Pulmonary artery endothelial cell (primary cell): Measurements from ENCODE around the gene TRIO. TPM values are rescaled to one million over a fixed set of nuclear protein-coding genes. Genes with fewer than 3 reads are reported as not detected.
"Not testable (repeated sequence)": the region's sequence is repeated elsewhere in the genome, so short reads cannot be mapped to it uniquely, and the experiment has no call there.

Experiments
- DNase-seq: peaks from one replicate; pipeline ENCODE4 v3.0.0-alpha.2; 2011; ENCODE audit warnings: low read depth, low spot score
- total RNA-seq: library from RNA; depleted of rRNA; stranded (reverse); fragments of >200 nt; gene quantifications from 2 replicates; pipeline ENCODE4 v1.2.3, GENCODE V29; 2014

TRIO gene
- 144 and 194 TPM in 2 replicates for total RNA-seq

DNA sequence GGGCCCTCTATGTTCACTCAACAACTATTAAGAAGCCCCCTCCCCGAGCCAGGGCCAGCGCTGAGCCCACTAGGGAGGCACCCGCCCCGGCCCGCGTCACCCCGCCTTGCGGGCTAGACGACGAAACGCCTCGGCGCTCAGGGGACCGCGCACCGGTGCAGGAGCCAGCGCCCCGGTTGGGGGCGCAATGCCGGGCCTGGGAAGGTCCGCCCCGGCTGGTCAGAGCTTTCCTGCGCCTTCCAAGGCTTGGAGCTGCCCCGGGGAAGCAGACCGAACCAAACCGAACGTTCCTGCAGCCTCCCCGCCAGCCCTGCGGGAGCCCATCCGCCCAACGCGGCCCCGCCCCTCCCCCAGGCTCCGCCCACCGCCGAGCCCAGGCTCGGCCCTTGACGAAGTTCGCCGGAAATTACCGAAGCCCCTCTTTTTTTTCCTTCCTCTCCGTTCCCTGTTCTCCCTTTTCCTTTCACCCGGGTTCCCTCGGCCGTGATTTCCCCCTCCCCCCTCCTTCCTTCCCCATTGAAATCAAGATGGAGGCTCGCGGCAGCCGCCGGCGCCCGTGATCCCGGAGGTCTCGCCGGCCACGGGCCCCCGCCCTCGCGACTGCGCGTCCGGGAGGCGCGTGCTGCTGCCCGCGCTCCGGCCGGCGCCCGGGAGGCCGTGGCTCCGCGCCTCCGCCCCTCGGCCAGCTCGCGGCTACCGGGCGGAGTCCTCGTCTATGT lies at the start of gene TRIO:
Gene TRIO (plus strand): TSS at position 516 of the 719 bp plus-strand sequence. CDS start 384 bp downstream, outside the sequence.
- peak; percentile 66 for DNase-seq

DNA sequence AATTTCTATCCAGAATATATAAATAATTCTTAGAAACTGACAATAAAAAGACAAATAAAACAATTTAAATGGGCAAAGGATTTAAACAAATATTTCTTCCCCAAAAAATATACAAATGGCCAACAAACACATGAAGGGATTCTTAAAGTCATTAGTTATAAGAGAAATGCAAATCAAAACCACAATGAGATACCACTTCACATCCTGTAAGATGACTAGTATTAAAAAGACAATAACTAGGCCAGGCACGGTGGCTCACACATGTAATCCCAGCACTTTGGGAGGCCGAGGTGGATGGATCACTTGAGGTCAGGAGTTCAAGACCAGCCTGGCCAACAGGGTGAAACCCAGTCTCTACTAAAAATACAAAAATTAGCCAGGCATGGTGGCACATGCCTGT lies 45.8 kb upstream of the TRIO start:
- DNase-seq = not testable (repeated sequence)

DNA sequence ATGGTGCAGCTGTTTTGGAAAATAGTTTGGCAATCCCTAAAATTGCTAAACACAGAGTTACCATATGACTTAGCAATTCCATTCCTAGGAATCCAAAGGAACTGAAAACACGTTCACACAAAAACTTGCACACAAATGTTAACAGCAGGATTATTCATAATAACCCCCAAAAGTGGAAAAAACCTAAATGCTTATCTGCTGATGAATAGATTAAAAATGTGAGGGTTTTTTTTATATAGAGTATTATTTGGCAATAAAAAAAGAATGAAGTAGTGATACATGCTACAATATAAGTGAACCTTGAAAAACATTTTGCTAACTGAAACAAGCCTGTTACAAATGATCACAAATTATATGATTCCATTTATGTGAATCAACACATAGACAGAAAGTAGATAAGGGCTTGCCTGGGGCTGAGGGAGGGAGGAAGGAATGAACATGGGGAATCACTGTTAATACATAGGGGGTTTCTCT lies 45.1 kb upstream of the TRIO start:
- DNase-seq = no peak

DNA sequence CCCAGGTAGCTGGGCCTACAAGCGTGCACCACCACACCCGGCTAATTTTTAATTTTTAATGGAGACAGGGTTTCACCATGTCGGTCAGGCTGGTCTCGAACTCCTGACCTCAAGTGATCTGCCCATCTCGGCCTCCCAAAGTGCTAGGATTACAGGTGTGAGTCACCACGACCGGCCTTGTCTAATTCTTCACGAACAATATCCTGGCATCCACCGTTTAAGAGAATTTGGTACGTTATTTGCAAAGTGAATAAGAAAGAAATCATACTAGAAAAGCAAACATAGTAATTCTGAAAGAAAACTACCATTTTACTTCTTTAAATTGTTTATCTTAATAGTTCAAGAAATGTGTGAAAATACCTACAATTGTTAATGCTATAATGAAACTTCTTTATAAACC lies 42.9 kb upstream of the TRIO start:
- no peak for DNase-seq

DNA sequence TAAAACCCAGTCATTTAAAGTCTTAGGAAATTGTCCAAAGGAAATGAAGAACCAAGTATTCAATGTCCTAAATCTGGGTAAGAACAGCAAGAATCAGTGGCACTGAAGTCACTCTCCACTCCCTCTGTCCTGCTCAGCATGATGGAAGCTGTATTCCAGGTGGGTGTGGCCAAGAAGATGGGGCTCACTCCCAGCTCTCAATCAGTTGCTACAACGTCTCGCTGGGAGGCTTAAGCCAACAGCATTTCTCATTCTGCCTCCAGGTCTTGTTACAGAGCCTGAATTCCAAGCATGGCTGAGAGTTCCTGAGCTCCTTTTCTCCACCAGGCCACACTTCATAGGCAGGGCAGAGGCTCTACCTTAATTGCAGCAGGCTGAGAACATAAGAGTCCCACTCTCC lies 41.2 kb upstream of the TRIO start:
- DNase-seq = no peak

DNA sequence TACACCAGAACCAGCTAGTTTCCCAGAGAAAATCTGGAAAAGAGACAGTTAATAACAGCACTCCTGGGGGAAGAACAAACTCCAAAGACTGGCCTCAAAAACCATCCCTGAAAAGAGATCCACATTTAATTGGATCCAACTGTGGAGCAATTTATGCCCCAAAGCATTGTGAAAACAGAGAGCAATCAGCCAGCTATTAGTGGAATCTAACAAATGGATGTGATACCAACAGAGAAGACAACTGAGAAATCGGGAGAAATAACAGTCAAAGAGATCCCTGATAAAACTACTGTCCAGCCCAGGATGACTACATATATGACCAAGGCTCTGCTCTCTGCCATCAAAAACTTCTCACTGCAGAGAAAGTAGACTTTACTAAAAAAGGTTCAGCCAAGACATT lies 40.5 kb upstream of the TRIO start:
- no peak for DNase-seq

DNA sequence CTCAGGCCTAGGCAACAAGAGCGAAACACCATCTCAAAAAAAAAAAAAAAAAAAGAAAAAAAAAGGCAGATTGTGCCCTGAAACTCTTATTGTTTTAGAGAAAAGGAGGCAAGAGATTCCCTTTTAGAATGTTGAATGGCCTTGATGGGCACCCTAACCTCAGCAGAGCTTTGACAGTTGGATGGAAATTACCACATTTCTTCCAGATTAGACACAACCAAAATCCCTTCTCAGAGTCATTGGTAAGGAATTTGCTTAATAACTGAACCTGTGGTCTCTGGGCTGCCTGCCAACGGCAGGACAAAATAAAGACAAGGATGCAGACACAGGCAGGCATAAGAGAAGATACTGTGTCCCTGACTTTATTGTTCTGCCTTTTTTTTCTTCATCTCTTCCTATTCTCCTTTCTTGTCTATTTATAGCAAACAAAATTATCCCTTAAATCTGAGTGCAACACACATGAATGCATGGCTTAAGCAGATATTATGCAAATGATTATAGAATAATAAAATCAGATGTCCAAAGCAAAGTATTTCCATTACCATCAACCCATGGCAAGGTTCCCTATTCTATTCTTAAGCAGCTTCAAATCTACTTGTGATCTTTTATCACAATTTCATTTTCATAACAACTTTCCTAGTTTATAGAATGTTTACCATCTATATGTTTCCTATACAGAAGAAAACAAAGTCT lies 37.3 kb upstream of the TRIO start:
- peak; percentile 52 for DNase-seq

DNA sequence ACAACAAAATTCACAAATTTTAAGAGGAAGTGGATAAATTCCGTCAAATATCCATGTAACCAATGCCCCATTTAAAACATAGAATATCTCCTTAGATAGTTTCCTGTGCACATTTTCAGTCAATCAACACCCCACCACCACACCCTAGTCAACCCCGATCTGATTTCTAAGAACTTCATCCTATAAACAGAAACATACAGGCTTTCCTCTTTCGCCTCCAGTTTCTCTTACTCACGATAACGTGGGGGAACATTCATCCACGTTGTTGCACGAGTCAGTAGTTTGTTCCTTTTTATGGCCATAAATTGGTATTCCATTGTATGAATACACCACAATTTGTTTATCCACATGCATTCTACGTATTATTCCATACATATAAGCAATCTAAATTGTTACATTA lies 35.6 kb upstream of the TRIO start:
- no peak for DNase-seq

DNA sequence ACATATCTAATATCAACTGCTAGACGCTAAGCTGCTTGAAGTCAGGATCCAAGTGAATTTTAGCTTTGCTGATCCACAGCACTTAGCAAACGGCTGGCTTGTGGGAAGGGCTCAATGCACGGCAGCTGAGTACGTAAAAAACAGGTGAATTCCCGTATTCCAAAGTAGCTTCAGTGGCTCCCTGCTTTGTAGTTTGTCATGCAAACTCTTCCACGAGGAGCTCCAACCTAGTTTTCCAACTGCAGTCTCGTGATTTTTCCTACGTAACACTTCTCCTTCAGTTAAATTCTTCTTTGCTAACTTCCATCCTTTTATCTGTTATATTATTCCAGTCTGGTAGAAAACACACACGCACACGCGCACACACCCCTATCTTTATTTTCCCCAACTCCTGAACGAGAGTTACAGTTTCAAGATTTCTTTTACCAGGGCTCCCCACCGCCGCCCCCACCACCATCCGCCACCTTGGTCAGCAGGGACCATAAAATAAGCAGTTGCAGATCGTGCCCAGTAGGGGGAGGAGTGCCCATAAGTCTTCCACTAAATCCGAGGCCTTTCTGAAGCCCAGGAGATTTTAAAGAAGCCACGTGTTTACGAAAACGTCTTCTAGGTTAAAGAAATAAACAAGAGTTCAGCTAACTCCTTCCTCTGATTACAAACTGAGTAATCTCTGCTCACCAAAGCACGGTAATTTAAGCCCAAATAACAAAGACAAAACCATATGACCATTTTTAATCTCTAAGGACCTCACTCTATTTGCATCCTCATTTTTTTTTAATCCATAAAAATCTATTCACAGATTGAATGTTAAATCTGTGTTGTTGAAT lies 34.8 kb upstream of the TRIO start:
- DNase-seq = peak; percentile 52

DNA sequence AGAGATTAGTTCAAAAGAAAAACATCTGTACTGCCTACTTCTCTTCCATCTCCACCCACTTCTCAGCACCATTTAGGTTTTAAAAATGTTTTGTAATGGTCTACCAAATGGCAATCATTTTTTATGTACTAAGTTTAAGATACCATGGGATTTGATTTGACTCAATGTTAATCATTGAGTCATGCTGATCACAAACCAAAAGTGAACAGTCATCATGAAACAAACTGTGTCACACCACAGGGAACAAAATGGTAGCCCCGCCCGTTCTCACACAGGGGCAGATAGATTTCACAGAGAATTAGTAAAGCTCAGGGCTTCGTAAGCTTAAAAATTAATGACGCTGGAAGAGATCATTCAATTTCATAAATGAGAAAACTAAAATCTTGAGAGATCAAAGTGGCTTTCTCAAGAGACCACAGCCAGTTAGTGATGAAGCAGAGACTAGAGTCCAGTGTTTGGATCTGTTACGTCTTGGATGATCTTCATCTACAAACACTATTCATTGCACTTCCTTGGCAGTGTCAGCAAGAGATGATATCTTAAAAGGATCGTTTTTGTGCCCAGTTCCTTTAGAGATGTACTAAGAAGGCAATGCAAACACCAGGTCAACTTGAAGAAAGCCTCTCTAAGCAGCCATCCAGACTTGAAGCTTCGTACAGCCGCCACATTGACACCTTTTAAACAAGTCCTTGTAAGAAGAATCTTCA lies 33.9 kb upstream of the TRIO start:
- DNase-seq = no peak

DNA sequence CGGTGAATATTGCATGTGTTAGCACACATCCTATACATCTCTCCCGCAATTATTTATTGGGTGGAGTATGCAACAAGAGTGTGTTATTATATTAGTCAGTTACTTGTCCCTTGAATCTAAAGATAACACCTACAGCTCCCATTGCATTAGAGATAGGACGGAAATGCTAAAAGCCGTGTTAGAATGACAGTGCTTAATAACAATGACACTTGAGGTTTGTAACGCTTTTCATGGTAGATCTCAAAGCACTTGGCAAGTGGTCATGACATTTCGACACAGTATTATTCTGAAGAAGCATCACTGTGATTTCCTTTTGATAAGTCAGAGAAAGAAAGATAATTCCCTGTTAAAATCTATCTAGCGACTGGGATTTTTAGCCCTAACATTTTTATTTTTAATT lies 33.4 kb upstream of the TRIO start:
- DNase-seq = no peak

DNA sequence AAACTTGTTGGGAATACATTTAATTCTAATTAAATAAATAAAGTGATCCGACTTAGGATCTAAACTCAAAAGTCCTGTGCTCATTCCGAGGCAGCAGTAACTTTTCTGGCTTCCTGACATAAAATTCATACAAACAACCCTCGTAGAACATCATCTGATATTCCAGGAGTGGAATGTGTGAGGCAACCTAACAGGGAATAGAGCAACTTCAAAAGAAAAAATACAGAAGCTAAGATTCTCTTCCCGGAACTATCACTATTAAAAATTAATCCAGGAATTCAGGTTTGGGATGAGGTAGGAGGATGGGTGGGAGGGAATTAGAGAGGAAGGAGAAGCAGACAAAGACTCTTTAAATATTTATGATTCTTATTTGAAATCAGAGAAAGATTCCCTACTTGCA lies 32.9 kb upstream of the TRIO start:
- no peak for DNase-seq

DNA sequence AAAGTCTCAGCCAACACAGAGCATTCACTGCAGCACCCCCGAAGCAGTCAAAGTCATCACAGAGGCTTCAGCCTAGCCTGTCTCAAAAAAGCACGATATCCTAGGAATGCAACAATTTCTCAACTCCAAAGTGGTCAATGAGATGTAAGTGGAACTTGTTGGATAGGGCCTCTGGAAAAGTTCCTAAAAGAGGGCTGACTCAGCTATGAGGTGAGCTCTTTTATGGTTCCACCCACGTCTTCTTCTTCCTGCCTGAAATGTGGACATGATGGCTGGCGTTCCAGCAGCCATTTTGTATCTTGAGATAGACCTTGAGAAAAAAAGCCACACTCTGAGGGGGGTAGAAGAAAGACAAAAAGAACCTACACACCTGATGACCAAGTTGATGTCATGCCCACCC lies 32.5 kb upstream of the TRIO start:
- no peak for DNase-seq

DNA sequence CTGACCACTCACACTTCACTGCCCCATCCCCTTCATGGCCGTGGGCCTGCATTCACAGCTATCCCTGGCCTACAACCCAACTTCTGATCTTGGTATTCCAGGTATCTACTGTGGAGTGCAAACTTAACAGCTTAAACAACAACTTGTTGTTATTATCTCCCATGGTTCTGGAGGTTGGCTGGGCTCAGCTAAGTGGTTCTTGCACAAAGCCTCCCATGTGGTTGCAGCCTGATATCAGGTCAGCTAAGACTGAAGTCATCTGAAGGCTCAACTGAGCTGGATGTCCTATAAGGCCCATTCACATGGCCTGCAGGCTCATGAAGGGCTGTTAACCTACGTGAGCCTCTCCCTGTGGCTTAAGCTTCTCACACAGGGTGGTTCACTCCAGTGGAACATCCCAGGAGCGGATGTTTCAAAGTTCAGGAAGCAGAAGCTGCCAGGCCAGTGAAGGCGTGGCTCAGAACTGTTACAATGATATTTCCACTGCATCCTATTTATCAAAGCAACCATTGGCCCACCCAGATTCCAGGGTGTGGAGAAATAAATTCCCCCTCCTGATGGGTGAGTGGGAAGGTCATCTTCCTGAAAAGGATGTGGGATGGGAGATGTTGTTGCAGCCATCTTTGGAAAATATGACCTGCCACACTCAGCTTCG lies 30.0 kb upstream of the TRIO start:
- no peak for DNase-seq

DNA sequence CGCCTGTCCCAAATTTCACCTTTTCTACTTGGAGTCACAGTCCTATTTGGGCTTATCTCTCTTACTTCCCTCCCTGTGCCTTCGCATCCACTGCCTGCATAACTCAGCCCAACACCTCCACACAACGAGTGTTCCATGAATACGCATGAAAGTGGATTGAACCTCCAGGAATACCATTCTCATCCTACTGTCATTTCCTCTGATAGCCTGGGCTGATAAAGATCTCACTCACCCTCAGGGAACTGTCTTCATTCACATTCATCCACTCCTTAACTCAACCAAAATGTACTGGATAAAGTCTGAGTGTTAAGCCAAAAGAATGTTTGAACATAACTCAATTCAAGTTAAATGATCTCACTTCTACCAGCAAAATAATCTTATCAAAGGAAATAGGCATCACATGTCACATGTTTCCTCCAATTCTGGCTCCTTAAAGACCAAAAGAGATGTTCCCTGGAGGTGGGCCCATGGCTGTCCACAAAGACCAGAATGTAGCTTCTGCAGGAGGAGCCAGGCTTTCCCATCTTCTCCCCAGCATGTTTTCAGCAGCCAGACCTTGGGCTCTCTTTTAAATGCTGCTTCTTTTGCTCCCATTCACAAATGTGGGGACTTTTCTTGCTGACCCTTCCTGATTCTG lies 28.4 kb upstream of the TRIO start:
- DNase-seq = no peak

DNA sequence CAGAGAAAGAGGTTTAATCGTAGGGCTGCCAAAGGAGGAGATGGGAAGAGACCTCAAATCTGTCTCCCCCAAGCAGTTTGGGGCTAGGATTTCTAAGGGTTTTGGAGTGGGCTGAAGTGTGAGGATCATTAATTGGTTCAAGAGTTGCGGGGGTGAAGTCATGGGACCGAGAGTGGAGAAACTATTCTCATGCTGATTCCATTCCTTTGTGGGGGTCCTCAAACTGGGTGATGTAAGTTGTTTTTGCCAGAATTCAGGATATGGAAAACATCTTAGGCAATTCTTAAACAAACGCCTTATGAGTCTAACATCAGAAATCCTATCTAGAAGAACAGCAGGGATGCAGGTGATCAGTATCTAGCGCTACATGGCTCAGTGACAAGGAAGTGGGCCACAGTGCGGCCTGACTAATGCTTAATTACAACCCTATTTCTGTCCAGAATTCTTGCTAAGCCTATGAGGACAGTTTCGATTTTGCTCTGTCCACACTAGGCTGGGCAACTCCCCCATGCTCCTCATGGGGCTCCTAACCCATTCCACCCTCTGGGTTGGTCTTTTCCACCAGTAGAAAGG lies 27.7 kb upstream of the TRIO start:
- no peak for DNase-seq

DNA sequence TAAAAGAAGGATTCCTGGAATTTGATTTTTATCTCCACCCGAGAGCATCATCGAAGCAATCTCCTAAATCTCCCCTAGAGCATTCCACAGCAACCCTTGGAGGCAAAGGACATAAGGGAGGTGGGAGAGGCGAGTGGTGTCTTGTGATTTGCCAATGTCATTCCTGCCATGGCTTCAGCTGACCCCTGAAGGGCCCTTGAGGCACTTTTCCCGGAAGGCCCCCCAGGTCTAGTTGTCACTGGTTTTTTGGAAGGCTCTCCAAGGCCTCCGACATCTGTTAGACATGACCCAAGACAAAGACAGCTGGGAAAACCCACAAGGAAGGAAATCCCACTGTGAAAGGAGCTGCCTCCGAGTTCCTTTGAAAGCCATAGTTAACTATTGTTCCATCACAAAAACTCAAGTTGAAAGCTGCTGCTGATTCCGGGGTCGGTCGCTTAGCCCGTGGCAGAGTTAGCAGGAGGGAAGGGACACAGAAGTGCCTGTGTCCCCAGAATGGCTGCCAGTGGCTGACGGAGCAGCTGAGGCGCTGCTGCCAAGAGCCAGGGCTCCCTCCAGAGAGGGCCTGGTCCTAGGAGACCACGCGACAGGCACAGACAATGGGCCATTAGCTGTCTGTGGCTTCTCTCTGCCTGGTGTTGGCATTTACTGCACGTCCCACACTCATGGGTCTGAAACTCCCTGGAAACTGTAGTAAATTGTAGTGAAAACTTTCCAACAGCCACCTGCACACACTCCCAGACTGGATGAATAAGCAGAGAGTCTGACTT lies 24.4 kb upstream of the TRIO start:
- DNase-seq = no peak

DNA sequence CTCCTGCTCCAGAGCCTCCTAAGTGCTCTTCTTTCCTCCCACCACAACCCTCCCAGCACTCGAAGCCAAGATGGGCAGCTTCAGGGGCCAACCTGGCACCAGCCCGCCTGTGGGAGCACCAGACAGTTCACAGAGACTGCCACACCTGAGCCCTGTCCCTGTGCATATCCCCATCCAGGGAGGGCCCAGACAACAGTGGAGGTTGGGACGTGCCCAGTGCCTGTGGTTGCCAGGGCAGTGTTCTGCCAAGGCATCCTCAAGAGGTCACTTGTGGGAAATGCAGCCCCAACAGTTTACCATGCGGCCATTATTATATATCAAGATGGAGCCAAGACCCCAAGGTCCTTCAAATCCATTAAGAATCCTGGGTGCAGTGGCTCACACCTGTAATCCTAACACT lies 23.0 kb upstream of the TRIO start:
- no peak for DNase-seq

DNA sequence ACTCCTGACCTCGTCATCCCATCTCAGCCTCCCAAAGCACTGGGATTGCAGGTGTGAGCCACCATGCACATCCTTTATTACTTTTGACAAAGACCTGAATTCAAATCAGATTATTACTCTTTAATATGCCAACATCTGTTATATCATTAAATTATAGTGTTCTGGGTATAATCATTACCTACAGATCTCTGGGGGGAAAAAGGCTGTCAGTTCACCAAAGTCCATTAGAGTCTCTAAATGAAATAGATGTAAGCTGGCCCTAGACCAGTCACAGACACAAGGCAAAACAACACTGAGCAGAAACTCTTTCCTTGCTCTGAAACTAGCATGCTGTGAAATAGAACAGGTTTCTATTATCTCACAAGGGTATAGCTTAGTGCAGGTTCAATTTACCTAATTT lies 21.6 kb upstream of the TRIO start:
- DNase-seq = no peak
